NT2/D1 (cell line): ENCODE measurements around the gene NMRK2.

Source experiments
- SUZ12 ChIP-seq: IDR thresholded peaks from 2 replicates; pipeline ENCODE4 v1.6.1; 2011; ENCODE audit not compliant: insufficient read length, insufficient read depth; ENCODE audit errors: extremely low read depth
- YY1 ChIP-seq: IDR thresholded peaks from 2 replicates; pipeline ENCODE4 v1.6.1; 2011; ENCODE audit not compliant: insufficient read length, insufficient read depth
- ZNF274 ChIP-seq: IDR thresholded peaks from 2 replicates; pipeline ENCODE4 v1.6.1; 2011; ENCODE audit warnings: mild to moderate bottlenecking, low read depth, low read length

DNA sequence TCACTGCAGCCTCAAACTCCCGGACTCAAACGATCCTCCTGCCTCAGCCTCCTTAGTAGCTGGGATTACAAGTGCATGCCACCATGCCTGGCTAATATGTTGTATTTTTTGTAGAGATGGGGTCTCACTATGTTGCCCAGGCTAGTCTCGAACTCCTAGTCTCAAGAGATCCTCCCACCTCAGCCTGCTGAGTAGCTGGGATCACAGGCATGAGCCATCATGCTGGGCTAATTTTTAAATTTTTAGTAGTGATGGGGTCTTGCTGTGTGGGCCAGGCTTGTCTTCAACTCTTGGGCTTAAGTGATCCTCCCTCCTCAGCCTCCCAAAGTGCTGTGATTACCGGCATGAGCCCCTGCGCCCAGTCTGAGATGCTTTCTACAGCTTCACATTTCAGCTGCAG is 37.1 kb upstream of the NMRK2 start:
- TF ChIP-seq ZNF274 (no peak), YY1 (no peak), SUZ12 (no peak)
